Measurements from ENCODE around the gene HDAC4.

HDAC4 gene

DNA sequence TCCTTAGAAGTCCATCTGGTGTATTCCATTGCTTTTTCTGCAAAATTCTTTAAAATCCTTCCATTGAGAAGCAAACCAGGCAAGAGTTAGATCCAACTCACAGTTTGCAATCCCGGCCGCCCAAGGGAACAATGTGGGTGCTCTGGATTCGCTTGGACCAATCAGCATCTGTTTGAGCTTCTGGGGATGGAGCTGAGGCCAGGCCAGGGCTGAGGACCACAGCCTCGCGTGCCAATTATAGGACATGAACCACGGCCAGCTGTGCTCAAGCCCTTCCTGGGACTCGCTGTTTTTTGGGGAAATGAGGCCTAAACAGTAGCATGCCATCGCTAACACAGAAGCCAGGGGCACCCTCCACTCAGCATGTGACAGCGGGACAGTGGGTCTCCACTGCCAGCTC is 270.8 kb downstream of the HDAC4 start:
- H3K4me3 ChIP-seq, result no peak overlapping the region
- H3K27ac ChIP-seq, result no peak overlapping the region
- no peak for DNase-seq (ENCODE audit: low spot score)
- TF ChIP-seq, protein P1, sequence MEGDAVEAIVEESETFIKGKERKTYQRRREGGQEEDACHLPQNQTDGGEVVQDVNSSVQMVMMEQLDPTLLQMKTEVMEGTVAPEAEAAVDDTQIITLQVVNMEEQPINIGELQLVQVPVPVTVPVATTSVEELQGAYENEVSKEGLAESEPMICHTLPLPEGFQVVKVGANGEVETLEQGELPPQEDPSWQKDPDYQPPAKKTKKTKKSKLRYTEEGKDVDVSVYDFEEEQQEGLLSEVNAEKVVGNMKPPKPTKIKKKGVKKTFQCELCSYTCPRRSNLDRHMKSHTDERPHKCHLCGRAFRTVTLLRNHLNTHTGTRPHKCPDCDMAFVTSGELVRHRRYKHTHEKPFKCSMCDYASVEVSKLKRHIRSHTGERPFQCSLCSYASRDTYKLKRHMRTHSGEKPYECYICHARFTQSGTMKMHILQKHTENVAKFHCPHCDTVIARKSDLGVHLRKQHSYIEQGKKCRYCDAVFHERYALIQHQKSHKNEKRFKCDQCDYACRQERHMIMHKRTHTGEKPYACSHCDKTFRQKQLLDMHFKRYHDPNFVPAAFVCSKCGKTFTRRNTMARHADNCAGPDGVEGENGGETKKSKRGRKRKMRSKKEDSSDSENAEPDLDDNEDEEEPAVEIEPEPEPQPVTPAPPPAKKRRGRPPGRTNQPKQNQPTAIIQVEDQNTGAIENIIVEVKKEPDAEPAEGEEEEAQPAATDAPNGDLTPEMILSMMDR (IDR thresholded peaks at IDR 0.05), result no peak

DNA sequence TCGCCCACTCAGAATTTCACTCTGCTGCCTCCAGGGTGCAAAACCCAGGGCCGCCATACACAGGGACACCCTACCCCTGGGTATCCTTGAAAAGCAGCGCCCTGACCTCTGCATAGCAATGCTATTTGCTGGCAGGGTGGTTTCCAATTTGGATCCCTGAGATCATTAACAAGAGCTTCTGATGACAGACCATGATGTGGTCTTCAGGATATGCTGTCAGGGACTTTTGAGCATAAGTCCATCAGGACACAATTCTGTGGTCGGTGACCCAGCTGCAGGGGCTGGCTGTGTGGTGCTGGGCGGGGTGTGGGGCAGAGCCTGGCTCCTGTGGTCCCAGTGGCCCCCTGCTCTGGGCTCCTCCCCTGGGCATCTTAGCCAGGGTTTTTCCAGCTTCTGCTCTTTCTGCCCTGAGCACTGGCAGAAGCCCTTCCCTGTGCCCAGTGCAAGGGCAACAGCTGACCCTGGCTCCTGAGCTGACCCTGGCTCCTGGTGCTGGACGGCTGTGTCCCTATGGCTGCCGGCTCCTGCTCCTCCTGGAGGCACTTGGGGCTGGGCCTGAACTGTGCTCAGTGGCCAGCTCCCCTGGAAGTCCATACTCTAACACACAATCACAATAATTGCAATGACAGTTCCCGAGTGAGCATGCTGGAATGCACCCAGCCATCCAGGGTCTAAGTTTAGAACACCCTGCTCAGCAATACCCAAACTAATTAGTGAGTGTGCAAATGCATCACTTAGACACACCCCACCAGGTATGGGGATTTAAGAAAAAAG is 271.5 kb downstream of the HDAC4 start:
- Histone ChIP-seq H3K27ac (no peak overlapping the region), H3K4me3 (no peak overlapping the region)
- TF ChIP-seq, protein P1 (IDR thresholded peaks at IDR 0.05), result no peak
- DNase-seq (ENCODE audit: low spot score), result no peak

DNA sequence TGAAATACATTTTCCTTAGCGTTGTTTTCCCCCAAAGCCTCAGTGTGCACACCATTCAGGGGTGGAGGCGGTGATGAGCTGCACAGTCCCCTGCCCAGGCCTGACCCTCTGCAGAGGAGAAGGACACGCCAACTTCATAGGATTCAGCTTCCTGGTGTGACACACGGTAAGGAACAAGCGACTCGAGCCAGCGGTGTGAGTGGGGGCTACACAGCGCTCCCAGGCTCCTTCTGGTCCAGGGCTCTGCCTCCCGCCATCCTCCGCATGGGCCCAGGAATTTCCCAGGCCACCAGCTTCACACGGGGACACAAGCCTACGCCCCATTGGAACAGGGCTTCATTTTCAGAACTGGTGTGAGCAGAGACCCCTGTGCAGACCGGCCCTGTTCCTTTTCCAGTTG is 272.1 kb downstream of the HDAC4 start:
- Histone ChIP-seq H3K27ac (no peak overlapping the region), H3K4me3 (no peak overlapping the region)
- TF ChIP-seq, protein P1 (IDR thresholded peaks at IDR 0.05), result no peak
- no peak for DNase-seq (ENCODE audit: low spot score)

DNA sequence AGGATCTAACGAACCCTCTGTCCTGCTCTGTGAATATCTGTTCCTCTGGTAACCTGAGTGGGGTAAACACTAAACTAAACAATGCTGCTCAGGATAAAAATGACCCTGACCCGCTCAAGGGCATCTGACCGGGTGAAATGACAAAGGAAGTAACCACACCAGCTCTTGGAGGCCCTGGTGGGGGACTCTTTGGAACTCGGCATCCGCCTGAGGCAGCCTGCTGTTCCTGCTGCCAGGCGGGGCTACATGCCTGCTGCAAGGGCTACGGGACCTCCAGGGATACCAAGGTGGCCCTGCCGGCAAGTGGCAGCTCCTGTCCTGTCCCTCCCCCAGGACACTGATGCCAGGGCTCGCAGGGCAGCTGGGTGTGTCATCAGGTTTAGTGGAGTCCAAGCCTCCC is 273.3 kb downstream of the HDAC4 start:
- no peak for DNase-seq (ENCODE audit: low spot score)
- H3K4me3 ChIP-seq, result no peak overlapping the region
- no peak overlapping the region for H3K27ac ChIP-seq
- TF ChIP-seq, protein P1 (IDR thresholded peaks at IDR 0.05), result no peak

DNA sequence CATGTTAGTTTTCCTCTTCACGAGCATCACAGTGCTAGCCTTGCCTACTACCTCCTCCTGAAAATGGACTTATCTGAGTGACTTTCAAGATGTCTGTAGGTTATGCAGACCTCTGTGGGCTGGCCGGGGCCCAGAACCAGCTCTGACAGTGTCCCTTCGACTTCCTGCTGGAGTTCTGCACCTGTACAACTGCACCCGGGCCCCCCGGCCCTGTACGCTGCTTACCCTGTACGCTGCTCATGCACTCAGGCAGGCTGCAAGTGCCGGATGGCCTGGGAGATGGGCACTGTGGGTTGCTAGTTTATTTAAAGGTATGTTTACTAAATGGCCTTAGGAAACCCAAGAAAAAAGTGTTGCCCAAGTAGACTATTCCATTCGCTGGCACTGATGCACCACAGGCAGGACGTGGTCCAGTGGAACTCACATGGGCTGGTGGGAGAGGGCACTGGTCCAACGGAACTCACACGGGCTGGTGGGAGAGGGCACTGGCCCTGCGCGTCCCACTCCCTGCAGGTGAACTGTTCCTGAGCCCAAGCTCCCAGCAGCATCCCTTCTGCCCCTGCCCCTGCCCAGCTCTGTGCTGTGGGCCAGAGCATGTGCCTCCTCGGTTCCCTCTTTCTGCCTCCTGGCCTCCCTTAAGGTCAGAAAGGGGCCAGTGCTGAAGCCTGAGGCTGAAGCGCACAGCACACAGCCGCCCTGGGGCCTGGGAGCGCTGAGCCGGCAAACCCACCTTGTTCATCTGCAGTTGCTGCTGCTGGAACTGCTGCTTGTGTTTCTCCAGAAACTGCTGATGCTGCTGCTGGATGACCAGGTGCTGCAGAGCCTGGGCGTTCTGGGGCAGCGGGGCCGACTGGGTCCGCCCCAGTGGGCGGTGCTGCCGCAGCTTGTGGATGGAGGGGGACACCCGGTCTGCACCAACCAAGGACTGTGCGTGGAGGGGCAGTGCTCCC is 274.8 kb downstream of the HDAC4 start:
- H3K4me3 ChIP-seq, result no peak overlapping the region
- TF ChIP-seq, protein P1 (IDR thresholded peaks at IDR 0.05), result no peak
- no peak for DNase-seq (ENCODE audit: low spot score)
- H3K27ac ChIP-seq, result no peak overlapping the region

DNA sequence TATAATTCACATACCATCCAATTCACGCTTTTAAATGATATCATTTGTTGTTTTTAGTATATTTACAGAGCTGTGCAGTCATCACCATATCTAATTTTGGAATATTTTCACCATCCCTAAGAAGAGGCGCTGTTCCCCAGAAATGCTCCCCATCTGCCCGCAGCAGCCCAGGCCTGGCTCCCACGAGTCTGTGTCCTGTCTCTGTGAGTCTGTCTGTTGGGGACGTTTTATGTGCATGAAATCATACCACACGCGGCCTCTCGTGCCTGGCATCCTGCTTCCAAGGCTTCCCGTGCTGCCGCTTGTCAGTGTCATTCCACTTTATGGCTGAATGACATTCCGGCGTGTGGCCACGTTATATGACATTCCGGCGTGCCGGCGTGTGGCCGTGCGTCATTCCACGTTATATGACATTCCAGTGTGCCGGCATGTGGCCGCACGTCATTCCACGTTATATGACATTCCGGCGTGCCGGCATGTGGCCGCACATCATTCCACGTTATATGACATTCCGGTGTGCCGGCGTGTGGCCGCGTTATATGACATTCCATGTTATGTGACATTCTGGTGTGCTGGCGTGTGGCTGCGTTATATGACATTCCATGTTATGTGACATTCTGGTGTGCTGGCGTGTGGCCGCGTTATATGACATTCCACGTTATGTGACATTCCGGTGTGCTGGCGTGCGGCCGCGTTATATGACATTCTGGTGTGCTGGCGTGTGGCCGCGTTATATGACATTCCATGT is 276.5 kb downstream of the HDAC4 start:
- TF ChIP-seq, protein P1 (IDR thresholded peaks at IDR 0.05), result no peak
- no peak overlapping the region for H3K27ac ChIP-seq
- H3K4me3 ChIP-seq, result no peak overlapping the region
- DNase-seq (ENCODE audit: low spot score), result no peak

Measured in coronary artery (tissue), 2 donors.